AG04449 (cell line): ENCODE data around the gene ELF1.

ENCODE experiments used
- CTCF ChIA-PET: fragments of 350-600 bp; formaldehyde crosslinking; extraction: SDS; loops from one replicate; lab custom pipeline; 2021; ENCODE audit warnings: antibody characterized with exemption; lab: Yijun Ruan, JAX
- POLR2A ChIA-PET: fragments of 400-600, 350-600 bp; formaldehyde crosslinking; extraction: SDS; loops from one replicate; lab custom pipeline; 2020; ENCODE audit warnings: antibody characterized with exemption, inconsistent platforms; lab: Yijun Ruan, JAX
- DNase-seq: peaks from one replicate; pipeline ENCODE4 v3.0.0-alpha.2; 2010; ENCODE audit warnings: low read depth, low spot score
- H3K4me3 ChIP-seq: 2 replicates; pipeline ENCODE4 v1.5.1; 2011; ENCODE audit warnings: low read depth, mild to moderate bottlenecking, control low read depth, low read length
- TF ChIP-seq, protein P1 (sequence below): IDR thresholded peaks from one replicate; pipeline ENCODE4 v1.5.1; 2011; ENCODE audit warnings: mild to moderate bottlenecking, moderate library complexity, low read length, control low read depth, inconsistent platforms; ENCODE audit not compliant: insufficient read depth; ENCODE audit errors: missing control alignments

Gene ELF1

DNA sequence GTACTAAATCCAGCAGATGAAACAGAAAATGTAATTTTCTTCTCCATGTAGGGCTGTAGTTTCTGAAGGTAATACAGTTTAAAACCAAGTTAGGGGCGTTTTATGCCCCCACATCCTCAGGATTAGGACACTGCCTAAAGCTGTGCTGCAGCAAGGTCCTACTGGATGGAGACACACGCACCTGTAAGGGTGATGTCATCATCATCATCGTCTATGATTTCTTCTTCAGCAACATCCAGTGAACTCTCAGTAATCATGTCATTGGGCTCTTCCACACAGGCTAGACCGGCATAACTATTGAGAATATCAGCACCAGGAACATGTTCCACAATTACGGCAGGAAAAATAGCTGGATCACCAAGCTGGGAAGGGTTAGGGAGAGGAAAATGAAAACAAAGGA, 60.5 kb downstream of the ELF1 start:
- ChIA-PET POLR2A (no interaction called here), CTCF (no interaction called here)
- TF ChIP-seq, protein P1, sequence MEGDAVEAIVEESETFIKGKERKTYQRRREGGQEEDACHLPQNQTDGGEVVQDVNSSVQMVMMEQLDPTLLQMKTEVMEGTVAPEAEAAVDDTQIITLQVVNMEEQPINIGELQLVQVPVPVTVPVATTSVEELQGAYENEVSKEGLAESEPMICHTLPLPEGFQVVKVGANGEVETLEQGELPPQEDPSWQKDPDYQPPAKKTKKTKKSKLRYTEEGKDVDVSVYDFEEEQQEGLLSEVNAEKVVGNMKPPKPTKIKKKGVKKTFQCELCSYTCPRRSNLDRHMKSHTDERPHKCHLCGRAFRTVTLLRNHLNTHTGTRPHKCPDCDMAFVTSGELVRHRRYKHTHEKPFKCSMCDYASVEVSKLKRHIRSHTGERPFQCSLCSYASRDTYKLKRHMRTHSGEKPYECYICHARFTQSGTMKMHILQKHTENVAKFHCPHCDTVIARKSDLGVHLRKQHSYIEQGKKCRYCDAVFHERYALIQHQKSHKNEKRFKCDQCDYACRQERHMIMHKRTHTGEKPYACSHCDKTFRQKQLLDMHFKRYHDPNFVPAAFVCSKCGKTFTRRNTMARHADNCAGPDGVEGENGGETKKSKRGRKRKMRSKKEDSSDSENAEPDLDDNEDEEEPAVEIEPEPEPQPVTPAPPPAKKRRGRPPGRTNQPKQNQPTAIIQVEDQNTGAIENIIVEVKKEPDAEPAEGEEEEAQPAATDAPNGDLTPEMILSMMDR: no peak
- no peak overlapping the region for H3K4me3 ChIP-seq
- DNase-seq: no peak

DNA sequence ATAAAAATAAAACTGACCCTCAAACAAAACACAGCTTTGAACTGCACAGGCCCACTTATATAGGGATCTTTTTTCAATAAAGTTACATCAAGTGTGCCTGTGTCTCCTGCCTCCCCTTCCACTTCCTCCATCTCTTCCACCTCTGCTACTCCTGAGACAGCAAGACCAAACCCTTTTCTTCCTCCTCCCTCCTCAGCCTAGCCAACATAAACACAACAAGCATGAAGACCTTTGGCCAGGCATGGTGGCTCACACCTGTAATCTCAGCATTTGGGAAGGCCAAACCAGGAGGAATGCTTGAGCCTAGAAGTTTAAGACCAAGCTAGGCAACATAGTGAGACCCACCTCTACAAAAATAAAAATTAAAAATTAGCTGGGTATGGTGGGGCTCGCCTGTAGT, 72.6 kb downstream of the ELF1 start:
- POLR2A ChIA-PET: no interaction called here
- CTCF ChIA-PET: no interaction called here
- no peak for DNase-seq
- H3K4me3 ChIP-seq: no peak overlapping the region
- TF ChIP-seq, protein P1: no peak

DNA sequence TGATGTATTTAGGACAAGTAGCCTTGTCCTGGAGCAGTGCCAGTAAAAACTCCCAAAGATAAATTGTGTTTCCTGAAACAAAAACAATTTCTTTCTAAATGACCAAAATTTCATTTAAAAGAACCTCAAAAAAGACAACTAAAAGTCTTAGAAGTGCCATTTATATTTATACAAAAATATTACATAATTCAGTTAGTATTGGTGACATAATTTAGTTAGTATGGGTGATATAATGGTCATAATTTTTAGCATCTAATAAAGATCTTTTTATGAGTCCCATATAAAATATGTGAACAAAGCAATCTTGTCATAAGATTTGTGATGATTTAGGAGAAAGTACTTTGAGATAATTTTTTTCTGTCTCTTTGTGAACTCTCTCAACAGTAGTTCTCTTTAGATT, 76.0 kb downstream of the ELF1 start:
- ChIA-PET CTCF (interaction anchor here (1.1 kb wide), 1 partner anchor 16 kb away, joined by 3 read pairs; no protein-coding TSS in a partner anchor), POLR2A (no interaction called here)
- TF ChIP-seq, protein P1: no peak
- H3K4me3 ChIP-seq: no peak overlapping the region
- no peak for DNase-seq

DNA sequence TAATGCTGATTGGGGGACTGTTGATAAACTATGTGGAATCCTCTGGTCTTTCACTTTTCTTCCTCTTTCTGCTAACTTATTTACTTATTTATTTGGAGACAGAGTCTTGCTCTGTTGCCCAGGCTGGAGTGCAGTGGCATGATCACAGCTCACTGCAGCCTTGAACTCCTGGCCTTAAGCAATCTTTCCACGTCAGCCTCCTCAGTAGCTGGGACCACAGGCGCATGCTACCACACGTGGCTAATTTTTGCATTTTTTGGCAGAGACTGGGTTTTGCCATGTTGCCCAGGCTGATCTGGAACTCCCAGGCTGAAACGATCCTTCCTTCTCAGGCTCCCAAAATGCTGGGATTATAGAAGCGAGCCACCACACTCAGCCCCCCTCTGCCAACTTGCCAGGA, 77.5 kb downstream of the ELF1 start:
- no peak overlapping the region for H3K4me3 ChIP-seq
- CTCF ChIA-PET: no interaction called here
- no peak for DNase-seq
- TF ChIP-seq, protein P1: no peak
- POLR2A ChIA-PET: no interaction called here

DNA sequence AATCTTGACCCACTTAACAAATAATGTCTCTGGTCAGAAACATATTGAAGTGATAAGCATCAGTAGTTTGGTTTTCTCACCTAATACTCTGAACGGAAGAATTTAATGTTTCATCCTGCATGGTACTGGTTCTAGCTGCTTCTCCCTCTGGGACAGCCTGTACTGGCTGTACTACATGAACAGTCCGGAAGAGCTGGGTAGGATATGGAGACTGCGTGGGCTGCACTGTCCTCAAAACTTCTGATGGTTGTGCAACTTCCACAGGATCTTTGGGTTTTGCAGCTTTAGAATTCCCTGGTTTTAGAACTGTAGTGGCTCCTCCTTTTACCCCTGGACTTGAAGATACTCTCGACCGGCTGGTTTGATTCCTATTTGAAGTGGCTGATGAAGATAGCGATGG, 78.3 kb downstream of the ELF1 start:
- ChIA-PET POLR2A (no interaction called here), CTCF (no interaction called here)
- no peak overlapping the region for H3K4me3 ChIP-seq
- TF ChIP-seq, protein P1: no peak
- no peak for DNase-seq

DNA sequence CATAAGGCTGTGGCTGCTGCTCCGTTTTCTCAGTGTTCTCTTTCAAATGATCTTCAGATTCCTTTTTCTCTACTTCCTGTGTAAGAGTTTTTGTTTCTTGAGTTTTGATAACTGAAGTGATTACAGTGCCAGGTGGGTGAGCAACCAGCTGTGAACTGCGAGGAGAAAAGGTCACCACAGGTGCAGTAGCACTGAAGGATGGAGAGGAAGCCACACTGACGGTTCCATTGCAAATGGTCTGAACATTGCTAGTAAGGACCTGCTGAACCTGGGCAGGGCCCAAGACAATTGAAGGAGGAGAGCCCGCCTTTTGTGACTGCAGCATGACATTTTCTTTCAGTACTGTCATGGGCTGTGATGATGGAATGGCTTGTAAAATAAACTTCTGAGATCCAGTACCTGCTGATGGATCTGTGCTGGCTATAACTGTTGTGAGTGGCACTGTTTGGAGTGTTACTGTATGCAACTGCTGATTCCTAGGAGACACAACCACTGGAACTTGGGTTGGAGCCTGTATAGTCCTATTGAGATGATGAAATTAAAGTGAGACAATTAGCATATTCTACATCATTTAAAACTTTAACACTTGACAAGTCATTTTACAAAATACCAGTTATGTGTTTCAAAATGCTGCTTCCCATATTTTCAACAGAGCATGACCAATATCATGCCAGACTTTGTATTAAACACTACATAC, 85.5 kb downstream of the ELF1 start:
- no peak for DNase-seq
- ChIA-PET CTCF (no interaction called here), POLR2A (no interaction called here)
- TF ChIP-seq, protein P1: no peak
- H3K4me3 ChIP-seq: no peak overlapping the region
